Thymus (tissue), 14 donors: ENCODE data around the gene EIF3K. TPM values are rescaled to one million over a fixed set of nuclear protein-coding genes. Genes with fewer than 3 reads are reported as not detected.
"Not testable (repeated sequence)": the region's sequence is repeated elsewhere in the genome, so short reads cannot be mapped to it uniquely, and the experiment has no call there.

Experiments
- DNase-seq, 9 donors: peaks; one replicate each; pipeline ENCODE4 v3.0.0-alpha.2; 2013; ENCODE audit warnings: low spot score in 9 of 9, low read depth in 6 of 9, missing footprints in 1 of 9
- H3K27ac ChIP-seq, 2 donors: one replicate each; pipeline ENCODE4 v1.5.1; 2013; ENCODE audit warnings: control low read depth in 1 of 2, low read depth in 1 of 2, low read length in 1 of 2, mild to moderate bottlenecking in 1 of 2, moderate library complexity in 1 of 2
- H3K27me3 ChIP-seq, 2 donors: one replicate each; pipeline ENCODE4 v1.5.1; 2013; ENCODE audit warnings: low read length in 1 of 2; ENCODE audit not compliant: control insufficient read depth in 2 of 2, insufficient read depth in 1 of 2
- H3K36me3 ChIP-seq, 2 donors: one replicate each; pipeline ENCODE4 v1.5.1; 2013; ENCODE audit warnings: low read length in 1 of 2, mild to moderate bottlenecking in 1 of 2, moderate library complexity in 1 of 2; ENCODE audit not compliant: control insufficient read depth in 2 of 2, insufficient read depth in 2 of 2
- H3K4me1 ChIP-seq, 2 donors: one replicate each; pipeline ENCODE4 v1.5.1; 2013; ENCODE audit warnings: low read length in 2 of 2; ENCODE audit not compliant: control insufficient read depth in 2 of 2, insufficient read depth in 2 of 2
- H3K4me3 ChIP-seq, 2 donors: one replicate each; pipeline ENCODE4 v1.5.1; 2013; ENCODE audit warnings: low read length in 2 of 2, control low read depth in 1 of 2, mild to moderate bottlenecking in 1 of 2
- H3K9me3 ChIP-seq, 2 donors: one replicate each; pipeline ENCODE4 v1.5.1; 2013; ENCODE audit warnings: low read length in 1 of 2, mild to moderate bottlenecking in 1 of 2; ENCODE audit not compliant: control insufficient read depth in 2 of 2, insufficient read depth in 1 of 2
- whole genome bisulfite sequencing: extraction: QIAGEN DNeasy Blood & Tissue Kit; methylation state at CpG from one replicate; pipeline ENCODE4 v1.1.7; 2013; 5-methylcytosine and 5-hydroxymethylcytosine counted together
- long read RNA-seq, 10 donors: transcript quantifications; one replicate each; lab custom pipeline, GENCODE V29; 2026
- polyA plus RNA-seq: library from polyadenylated mRNA; stranded (reverse); fragments of 200-250 nt; gene quantifications from one replicate; pipeline ENCODE4 v1.2.3, GENCODE V29; 2013
- total RNA-seq: library from RNA; stranded (reverse); fragments of 120-200 nt; gene quantifications from one replicate; pipeline ENCODE4 v1.2.4, GENCODE V29; 2013
- donor health status: healthy.

EIF3K gene, protein sequence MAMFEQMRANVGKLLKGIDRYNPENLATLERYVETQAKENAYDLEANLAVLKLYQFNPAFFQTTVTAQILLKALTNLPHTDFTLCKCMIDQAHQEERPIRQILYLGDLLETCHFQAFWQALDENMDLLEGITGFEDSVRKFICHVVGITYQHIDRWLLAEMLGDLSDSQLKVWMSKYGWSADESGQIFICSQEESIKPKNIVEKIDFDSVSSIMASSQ
- total RNA-seq = 317 TPM
- 268 TPM for polyA plus RNA-seq
- long read RNA-seq, donor 1, transcript EIF3K-201 (8 exons, 864 nt) = major isoform, 17 of 20 reads
- long read RNA-seq, donor 1, partial matches to known transcripts = 0 of 20 reads
- long read RNA-seq, donor 1, other reads (novel, unspliced or antisense) = 0 of 20 reads
- long read RNA-seq, donor 2, transcript EIF3K-203 (7 exons, 1,327 nt) = minor isoform, 15 of 261 reads
- long read RNA-seq, donor 2, transcript EIF3K-201 (8 exons, 864 nt) = major isoform, 184 of 261 reads
- long read RNA-seq, donor 2, partial matches to known transcripts = 32 of 261 reads
- long read RNA-seq, donor 2, other reads (novel, unspliced or antisense) = 15 of 261 reads
- long read RNA-seq, donor 3, transcript EIF3K-203 (7 exons, 1,327 nt) = minor isoform, 8 of 296 reads
- long read RNA-seq, donor 3, transcript EIF3K-211 (7 exons, 670 nt) = minor isoform, 5 of 296 reads
- long read RNA-seq, donor 3, transcript EIF3K-201 (8 exons, 864 nt) = major isoform, 217 of 296 reads
- long read RNA-seq, donor 3, partial matches to known transcripts = 41 of 296 reads
- long read RNA-seq, donor 3, other reads (novel, unspliced or antisense) = 19 of 296 reads
- long read RNA-seq, donor 4, transcript EIF3K-201 (8 exons, 864 nt) = major isoform, 73 of 93 reads
- long read RNA-seq, donor 4, partial matches to known transcripts = 13 of 93 reads
- long read RNA-seq, donor 4, other reads (novel, unspliced or antisense) = 0 of 93 reads
- long read RNA-seq, donor 5, transcript EIF3K-203 (7 exons, 1,327 nt) = minor isoform, 21 of 351 reads
- long read RNA-seq, donor 5, transcript EIF3K-211 (7 exons, 670 nt) = minor isoform, 5 of 351 reads
- long read RNA-seq, donor 5, transcript EIF3K-201 (8 exons, 864 nt) = major isoform, 223 of 351 reads
- long read RNA-seq, donor 5, partial matches to known transcripts = 60 of 351 reads
- long read RNA-seq, donor 5, other reads (novel, unspliced or antisense) = 31 of 351 reads
- long read RNA-seq, donor 6, transcript EIF3K-203 (7 exons, 1,327 nt) = minor isoform, 5 of 98 reads
- long read RNA-seq, donor 6, transcript EIF3K-201 (8 exons, 864 nt) = major isoform, 79 of 98 reads
- long read RNA-seq, donor 6, partial matches to known transcripts = 5 of 98 reads
- long read RNA-seq, donor 6, other reads (novel, unspliced or antisense) = 5 of 98 reads
- long read RNA-seq, donor 7, transcript EIF3K-203 (7 exons, 1,327 nt) = minor isoform, 10 of 209 reads
- long read RNA-seq, donor 7, transcript EIF3K-201 (8 exons, 864 nt) = major isoform, 147 of 209 reads
- long read RNA-seq, donor 7, partial matches to known transcripts = 46 of 209 reads
- long read RNA-seq, donor 7, other reads (novel, unspliced or antisense) = 0 of 209 reads
- long read RNA-seq, donor 8, transcript EIF3K-201 (8 exons, 864 nt) = major isoform, 55 of 65 reads
- long read RNA-seq, donor 8, partial matches to known transcripts = 6 of 65 reads
- long read RNA-seq, donor 8, other reads (novel, unspliced or antisense) = 0 of 65 reads
- long read RNA-seq, donor 9, transcript EIF3K-203 (7 exons, 1,327 nt) = minor isoform, 5 of 97 reads
- long read RNA-seq, donor 9, transcript EIF3K-201 (8 exons, 864 nt) = major isoform, 70 of 97 reads
- long read RNA-seq, donor 9, partial matches to known transcripts = 11 of 97 reads
- long read RNA-seq, donor 9, other reads (novel, unspliced or antisense) = 6 of 97 reads
- long read RNA-seq, donor 10, transcript EIF3K-203 (7 exons, 1,327 nt) = minor isoform, 5 of 127 reads
- long read RNA-seq, donor 10, transcript EIF3K-201 (8 exons, 864 nt) = major isoform, 102 of 127 reads
- long read RNA-seq, donor 10, partial matches to known transcripts = 15 of 127 reads
- long read RNA-seq, donor 10, other reads (novel, unspliced or antisense) = 0 of 127 reads

DNA sequence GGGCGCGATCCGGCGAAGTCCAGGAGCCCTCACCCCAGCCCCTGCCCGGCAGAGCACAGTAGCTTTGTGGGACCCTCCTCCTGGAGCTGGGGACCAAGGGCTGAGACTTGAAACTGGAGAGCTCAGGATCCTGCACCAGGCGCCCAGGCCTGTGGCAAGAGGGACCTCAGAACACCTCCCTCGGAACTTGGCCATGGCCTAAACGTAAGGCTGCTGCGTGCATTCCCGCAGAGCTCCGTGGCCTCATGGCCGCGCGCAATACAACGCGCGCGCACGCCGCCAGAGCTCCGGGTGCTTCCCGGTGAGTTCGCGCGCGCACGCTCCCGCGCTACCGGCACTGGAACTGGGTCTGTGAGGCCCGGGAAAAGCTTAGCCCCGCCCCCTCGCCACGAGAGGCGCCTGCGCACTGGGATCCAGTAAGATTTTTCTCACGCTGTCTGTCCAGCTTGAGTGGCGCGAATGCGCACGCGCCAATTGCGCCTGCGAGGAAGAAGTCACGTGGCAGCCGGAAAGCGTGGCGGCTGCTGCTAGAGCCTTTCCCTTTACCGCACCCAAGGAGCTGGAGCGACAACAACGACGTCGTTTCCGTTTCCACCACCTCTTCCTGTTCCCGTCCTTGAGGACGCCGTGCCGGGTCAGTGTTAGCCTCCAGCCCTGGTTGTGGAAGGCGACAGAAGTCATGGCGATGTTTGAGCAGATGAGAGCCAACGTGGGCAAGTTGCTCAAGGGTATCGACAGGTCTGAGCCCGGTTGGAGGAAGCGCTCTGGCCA, at the start of gene EIF3K:
TSS of gene EIF3K (plus strand) at position 599 of the 771 bp plus-strand sequence. CDS start at position 680, 81 bp downstream.
- Histone ChIP-seq H3K4me3 (peak within 1 kb of the TSS; percentile 66 to 84), H3K9me3 (peaks cover 0 to 6% of the 10 kb centered on the region in 2 donors), H3K27me3 (no peaks in the 10 kb centered on the region), H3K36me3 (peaks cover 24 to 36% of the 10 kb centered on the region in 2 donors), H3K4me1 (peaks cover 15 to 26% of the 10 kb centered on the region in 2 donors), H3K27ac (peak within 1 kb of the TSS; percentile 88 to 91)
- peak; percentile 97 to 100 (median 99) for DNase-seq
- WGBS = 2% methylated on average over 64 of the region's 64 CpGs

DNA sequence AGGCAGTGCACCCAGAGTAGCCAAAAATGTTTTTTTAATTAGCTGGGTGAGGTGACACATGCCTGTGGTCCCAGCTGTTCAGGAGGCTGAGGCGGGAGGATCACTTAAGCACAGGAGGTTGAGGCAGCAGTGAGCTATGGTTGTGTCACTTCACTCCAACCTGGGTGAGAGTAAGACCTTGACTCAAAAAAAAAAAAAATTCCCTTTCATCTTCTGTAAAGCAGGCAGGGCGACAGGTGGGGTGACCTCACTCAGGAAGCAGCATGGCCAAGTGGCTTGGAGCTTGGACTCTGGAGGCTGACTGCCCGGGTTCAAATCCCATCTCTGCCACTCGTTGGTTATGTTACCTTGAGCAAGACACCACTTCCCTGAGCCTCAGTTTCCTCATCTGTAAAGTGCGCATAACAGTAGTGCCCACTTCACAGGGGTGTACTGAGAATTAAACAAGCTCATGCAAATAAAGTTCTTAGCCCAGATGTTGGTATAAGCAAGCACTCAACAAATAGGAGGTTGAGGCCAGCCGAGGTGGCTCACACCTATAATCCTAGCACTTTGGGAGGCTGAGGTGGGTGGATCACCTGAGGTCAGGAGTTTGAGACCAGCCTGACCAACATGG, 49.5 kb upstream of the EIF3K start:
- Histone ChIP-seq H3K4me1 (no peaks in the 10 kb centered on the region), H3K36me3 (no peaks in the 10 kb centered on the region), H3K27ac (no peak overlapping the region), H3K27me3 (peaks cover 20 to 33% of the 10 kb centered on the region in 2 donors), H3K9me3 (no peaks in the 10 kb centered on the region), H3K4me3 (no peak overlapping the region)
- DNase-seq = no peak
- WGBS = 86% methylated on average over 6 of the region's 6 CpGs

DNA sequence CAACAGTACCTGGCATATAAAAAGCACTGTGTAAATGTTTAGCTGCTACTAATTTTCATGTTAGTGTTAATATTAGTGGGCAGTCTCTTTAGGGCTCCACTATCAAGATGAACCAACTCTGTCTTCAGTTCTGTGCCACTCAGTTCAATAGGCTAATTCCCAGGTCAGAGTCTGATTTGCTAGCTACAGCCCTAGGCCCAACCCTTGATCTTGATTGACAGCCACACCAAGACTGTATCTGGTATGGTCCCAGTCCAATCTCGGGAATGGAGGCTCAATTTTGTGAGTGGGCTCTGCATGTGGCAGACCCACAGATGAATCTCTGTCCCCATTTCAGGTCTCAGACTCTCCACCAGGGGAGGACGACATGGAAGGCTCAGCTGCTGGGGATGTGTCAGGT, 47.3 kb upstream of the EIF3K start:
- H3K4me3 ChIP-seq = no peak overlapping the region

DNA sequence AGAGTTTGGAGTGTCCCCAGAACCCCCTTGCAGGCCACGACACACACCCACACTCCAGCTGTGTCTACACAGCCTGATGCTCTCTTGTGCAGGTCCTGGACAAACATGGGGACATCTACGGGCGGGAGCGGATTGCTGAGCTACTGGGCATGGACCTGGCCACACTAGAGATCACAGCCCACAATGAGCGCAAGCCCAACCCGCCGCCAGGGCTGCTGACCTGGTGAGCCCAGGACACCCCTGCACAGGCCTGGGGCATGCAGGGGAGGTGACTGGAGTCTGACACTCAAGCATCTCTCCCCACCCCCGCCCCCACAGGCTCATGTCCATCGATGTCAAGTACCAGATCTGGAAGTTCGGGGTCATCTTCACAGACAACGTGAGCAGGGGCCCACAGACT, 41.2 kb upstream of the EIF3K start:
- DNase-seq = no peak
- H3K9me3 ChIP-seq = no peaks in the 10 kb centered on the region
- no peaks in the 10 kb centered on the region for H3K4me1 ChIP-seq
- H3K36me3 ChIP-seq = no peaks in the 10 kb centered on the region
- H3K27me3 ChIP-seq = no peaks in the 10 kb centered on the region
- WGBS = 96% methylated on average over 11 of the region's 11 CpGs
- no peak overlapping the region for H3K27ac ChIP-seq
- no peak overlapping the region for H3K4me3 ChIP-seq

More for the DNA sequence above, 47.3 kb upstream of the EIF3K start:
- Histone ChIP-seq H3K9me3 (no peaks in the 10 kb centered on the region), H3K27me3 (peaks cover 3 to 13% of the 10 kb centered on the region in 2 donors), H3K36me3 (no peaks in the 10 kb centered on the region), H3K4me1 (no peaks in the 10 kb centered on the region), H3K27ac (no peak overlapping the region)
- WGBS = 96% methylated on average over 2 of the region's 2 CpGs
- DNase-seq = no peak

DNA sequence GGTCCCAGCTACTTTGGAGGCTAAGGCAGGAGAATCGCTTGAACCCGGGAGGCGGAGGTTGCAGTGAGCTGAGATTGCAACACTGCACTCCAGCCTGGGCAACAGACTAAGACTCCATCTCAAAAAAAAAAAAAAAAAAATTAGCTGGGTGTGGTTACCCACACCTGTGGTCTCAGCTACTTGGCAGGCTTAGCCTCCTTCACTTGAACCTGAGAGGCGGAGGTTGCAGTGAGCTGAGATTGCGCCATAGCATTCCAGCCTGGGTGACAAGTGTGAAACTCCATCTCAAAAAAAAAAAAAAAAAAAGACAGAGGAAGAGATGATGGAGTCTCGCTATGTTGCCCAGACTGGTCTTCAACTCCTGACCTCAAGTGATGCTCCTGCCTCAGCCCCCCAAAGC, 39.7 kb upstream of the EIF3K start:
- H3K27me3 ChIP-seq, H3K27ac ChIP-seq, DNase-seq, H3K4me1 ChIP-seq, H3K36me3 ChIP-seq, H3K9me3 ChIP-seq, H3K4me3 ChIP-seq: not testable (repeated sequence)
- 93% methylated on average over 6 of the region's 6 CpGs for WGBS

DNA sequence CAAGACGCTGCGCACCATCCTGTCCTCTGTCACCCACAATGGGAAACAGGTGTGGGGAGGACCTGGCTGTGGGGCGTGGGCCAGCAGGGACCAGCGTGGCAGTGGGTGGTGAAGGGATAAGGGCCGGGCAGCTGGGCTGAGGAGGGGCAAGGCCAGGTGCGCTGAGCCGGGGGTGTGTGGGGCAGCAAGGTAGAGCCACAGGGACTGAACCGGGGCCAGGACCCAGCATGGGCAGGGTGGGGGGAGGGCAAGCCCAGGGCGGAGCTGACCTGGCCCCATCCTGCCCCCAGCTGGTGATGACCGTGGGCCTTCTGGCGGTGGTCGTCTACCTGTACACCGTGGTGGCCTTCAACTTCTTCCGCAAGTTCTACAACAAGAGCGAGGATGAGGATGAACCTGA, 38.9 kb upstream of the EIF3K start:
- no peaks in the 10 kb centered on the region for H3K4me1 ChIP-seq
- no peak overlapping the region for H3K27ac ChIP-seq
- 96% methylated on average over 15 of the region's 15 CpGs for WGBS
- no peak overlapping the region for H3K4me3 ChIP-seq
- no peak for DNase-seq
- H3K9me3 ChIP-seq = no peaks in the 10 kb centered on the region
- H3K36me3 ChIP-seq = no peaks in the 10 kb centered on the region
- no peaks in the 10 kb centered on the region for H3K27me3 ChIP-seq

DNA sequence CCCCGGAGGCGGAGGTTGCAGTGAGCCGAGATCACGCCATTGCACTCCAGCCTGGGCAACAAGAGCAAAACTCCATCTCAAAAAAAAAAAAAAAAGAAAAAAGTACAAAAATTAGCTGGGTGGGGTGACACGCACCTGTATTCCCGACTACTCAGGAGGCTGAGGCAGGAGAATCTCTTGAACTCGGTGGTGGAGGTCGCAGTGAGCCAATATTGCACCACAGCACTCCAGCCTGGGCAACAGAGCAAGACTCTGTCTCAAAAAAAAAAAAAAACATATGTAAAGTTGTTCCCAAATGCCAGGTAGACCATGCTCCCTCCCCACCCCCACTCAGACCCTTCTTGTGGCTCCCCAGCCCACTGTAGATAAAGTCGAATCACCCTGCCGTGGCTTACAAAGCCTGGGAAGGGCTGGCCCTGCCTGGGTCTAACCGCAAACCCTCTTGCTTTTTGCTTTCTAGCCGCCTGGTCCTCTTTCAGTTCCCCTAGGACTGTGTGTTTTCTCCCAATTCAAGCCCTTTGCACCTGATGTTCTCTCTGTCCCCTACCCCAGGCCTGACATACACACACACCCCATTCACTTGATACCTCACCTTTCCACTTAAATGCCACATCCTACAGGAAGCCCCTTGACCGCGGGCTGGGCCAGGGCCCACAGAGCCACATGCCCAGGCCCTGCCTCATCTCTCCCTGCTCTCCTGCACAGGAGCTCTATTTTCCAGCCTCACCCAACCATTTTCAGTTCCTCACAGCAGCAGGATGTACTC, 35.6 kb upstream of the EIF3K start:
- WGBS = 86% methylated on average over 14 of the region's 14 CpGs
- H3K4me1 ChIP-seq = no peaks in the 10 kb centered on the region

More for the DNA sequence above, 35.6 kb upstream of the EIF3K start:
- H3K27me3 ChIP-seq = no peaks in the 10 kb centered on the region
- H3K27ac ChIP-seq = no peak overlapping the region
- no peak for DNase-seq
- H3K9me3 ChIP-seq = no peaks in the 10 kb centered on the region
- no peak overlapping the region for H3K4me3 ChIP-seq
- peaks cover 5 to 10% of the 10 kb centered on the region in 2 donors for H3K36me3 ChIP-seq
